Colon (tissue), 2 donors: ENCODE data around the gene OR8G1.
"Not testable (repeated sequence)": the region's sequence is repeated elsewhere in the genome, so short reads cannot be mapped to it uniquely, and the experiment has no call there.

Source experiments
- FAIRE-seq: peaks from 2 replicates; lab custom pipeline; 2012; peaks lifted over from hg19 to GRCh38; lab: Jason Lieb, UNC
- donor health status: control.
- donor health status: control.

Gene OR8G1, protein sequence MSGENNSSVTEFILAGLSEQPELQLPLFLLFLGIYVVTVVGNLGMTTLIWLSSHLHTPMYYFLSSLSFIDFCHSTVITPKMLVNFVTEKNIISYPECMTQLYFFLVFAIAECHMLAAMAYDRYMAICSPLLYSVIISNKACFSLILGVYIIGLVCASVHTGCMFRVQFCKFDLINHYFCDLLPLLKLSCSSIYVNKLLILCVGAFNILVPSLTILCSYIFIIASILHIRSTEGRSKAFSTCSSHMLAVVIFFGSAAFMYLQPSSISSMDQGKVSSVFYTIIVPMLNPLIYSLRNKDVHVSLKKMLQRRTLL

GRCh38 chr11:124240621-124241397, at the start of gene OR8G1:
Gene OR8G1 (plus strand): TSS chr11:124241095. CDS start chr11:124249676, 8,581 bp downstream.
- FAIRE-seq = no peak

DNA sequence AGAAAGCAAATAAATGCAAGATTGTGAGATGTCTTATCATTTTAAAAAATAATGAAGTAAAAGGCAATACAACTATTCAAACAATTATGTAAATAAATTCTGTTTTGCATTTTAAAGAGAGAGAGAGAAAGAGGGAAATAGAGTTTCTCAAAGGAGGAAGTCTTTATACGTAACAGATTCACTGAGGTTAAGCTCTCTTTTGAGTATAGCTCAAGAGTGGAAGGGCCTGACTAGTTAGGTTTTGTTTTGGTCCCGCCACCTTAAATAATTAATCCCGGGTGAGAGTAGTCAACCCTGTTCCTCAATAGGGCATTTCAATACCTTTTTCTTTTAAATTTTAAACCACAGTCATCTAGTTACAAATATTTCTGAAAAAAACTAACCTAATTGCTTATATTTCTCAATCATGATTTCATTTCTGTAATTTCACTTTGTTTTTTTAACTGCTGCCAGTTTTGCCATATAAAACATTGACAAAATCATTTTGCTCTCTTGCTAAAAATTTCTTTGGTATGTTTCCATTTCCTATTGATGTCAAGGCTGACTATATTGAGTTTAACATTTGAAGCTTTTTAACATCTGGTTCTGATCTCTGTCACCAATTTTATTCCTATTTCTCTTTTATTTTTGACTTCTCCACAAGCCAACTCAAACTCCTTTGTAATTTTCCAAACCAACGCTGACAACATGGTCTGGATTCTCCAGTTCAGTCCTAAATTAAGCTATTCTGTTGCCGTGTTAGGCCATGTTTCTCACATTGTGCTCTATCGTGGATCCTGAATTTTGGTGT, 47.5 kb upstream of the OR8G1 start:
- no peak for FAIRE-seq

GRCh38 chr11:124194293-124195188, 46.4 kb upstream of the OR8G1 start:
- no peak for FAIRE-seq

DNA sequence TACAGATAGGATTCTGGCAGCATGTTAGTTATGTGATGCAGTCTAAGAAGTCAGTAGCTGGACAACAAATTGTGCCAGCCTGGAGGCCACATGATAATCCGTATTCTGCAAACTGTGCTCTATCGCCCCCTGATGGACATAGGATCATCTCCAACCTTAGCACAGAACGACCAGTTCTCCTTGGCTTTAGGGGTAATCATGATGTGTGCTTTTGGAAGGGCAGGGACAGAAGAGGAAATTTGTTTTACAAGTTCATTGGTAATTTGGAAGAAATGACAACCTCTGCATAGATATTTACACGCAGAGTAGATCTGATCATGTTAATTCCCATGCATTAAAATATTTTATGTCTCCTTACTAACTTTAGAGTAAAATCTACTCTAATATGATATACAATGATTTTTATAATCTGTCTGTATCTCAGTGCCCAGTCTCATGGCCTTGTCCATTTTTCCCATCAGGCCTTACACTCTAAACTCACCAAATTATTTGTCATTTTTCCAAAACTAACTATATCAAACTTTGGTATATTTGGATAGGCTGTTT, 45.6 kb upstream of the OR8G1 start:
- no peak for FAIRE-seq

GRCh38 chr11:124197999-124198398, 42.9 kb upstream of the OR8G1 start:
- FAIRE-seq = no peak

DNA sequence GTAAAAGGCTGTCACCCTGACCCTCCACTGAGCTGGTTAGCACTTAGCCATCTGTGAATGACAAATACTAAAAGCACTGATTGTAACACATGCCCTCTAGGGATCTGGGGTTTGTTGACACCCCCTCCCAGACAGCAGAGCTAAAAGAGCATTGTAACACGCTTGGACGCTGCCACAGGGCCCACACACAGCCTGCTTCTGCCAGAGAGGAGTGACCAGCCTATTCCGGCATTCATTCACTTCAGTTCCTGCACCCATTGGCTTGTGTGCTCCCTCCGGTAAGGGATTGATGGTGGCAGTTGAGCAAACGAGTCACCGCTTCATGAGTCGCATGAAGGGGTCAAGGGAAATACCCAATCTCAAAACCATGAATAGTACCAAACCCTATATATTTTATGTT, 42.0 kb upstream of the OR8G1 start:
- FAIRE-seq = no peak

GRCh38 chr11:124199702-124200101, 41.2 kb upstream of the OR8G1 start:
- no peak for FAIRE-seq

DNA sequence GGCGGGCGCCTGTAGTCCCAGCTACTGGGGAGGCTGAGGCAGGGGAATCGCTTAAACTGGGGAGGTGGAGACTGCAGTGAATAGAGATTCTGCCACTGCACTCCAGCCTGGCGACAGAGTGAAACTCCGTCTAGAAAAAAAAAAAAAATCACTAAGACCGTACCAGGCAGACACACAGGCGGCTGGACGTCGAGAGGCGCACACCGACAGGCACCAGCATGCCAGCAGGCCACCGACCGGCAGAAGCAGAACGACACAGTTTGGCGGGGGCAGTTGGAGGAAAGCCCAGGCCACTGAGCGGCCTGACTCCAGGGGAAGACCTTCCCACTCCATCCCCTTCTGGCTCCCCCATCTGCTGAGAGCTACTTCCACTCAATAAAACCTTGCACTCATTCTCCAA, 40.2 kb upstream of the OR8G1 start:
- FAIRE-seq = no peak

- FAIRE-seq = no peak
Measured at GRCh38 chr11:124202951-124203350, 37.9 kb upstream of the OR8G1 start.

GRCh38 chr11:124204008-124204407, 36.9 kb upstream of the OR8G1 start:
- no peak for FAIRE-seq

DNA sequence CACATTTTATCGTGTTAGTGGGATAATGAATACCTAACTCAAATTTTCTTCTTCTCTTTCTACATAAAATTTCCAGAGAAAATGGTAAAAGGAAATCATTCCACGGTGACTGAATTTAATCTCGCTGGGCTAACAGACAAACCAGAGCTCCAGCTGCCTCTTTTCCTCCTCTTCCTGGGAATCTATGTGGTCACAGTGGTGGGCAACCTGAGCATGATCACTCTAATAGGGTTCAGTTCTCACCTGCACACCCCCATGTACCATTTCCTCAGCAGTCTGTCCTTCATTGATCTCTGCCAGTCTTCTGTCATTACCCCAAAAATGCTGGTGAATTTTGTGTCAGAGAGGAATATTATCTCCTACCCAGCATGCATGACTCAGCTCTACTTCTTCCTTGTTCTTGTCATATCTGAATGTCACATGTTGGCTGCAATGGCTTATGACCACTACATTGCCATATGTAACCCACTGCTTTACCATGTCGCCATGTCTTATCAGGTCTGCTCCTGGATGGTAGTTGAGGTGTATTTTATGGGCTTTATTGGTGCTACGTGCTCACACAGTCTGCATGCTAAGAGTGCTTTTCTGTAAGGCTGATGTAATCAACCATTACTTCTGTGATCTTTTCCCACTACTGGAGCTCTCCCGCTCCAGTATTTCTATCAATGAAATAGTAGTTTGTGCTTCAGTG, 33.6 kb upstream of the OR8G1 start:
- FAIRE-seq = no peak

DNA sequence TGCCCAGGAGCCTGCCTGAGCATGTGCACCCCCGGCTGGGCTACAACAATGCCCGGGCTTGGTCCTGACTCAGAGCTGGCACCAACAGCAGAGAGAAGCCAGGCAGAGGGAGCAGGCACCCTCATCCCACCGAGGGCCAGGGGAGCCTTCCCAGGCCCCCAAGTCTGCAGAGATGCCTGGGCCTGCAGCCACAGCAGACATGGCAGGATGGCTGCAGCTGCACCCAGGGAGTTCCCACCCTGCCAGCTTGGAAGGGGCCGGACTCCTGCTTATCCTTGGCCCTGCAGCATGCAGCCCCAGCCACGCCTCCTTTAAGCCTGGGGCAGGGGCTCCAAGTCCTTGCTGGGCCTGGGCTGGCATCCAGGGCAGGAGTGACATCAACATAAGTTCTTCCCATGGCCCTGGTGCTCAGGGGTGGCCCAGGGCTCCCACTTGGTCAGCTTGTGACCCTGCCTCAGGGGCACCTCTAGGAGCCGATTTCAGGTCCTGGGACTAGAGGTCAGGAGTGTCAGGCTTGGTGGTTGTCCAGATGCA, 31.0 kb upstream of the OR8G1 start:
- FAIRE-seq = no peak

- no peak for FAIRE-seq
Measured at GRCh38 chr11:124210421-124210820, 30.5 kb upstream of the OR8G1 start.

DNA sequence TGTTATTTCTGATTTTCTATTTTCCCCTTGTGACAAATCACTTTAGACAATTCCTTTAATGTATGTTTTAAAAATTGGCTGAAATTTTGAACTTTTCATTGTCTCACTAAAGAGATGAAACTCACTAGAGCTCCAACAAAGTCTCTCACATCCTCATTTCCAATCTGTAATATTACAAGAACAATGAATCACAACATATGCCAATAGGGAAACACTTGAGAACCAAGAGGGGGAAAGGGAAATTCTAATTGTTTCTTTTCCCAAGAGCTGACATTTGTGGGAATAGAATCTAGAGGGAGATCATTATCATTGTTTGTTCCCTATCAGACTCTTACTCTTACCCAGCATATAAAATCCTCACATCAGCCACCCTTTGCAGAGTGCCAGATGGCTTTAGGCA, 29.6 kb upstream of the OR8G1 start:
- no peak for FAIRE-seq

GRCh38 chr11:124214027-124214426, 26.9 kb upstream of the OR8G1 start:
- FAIRE-seq = no peak

DNA sequence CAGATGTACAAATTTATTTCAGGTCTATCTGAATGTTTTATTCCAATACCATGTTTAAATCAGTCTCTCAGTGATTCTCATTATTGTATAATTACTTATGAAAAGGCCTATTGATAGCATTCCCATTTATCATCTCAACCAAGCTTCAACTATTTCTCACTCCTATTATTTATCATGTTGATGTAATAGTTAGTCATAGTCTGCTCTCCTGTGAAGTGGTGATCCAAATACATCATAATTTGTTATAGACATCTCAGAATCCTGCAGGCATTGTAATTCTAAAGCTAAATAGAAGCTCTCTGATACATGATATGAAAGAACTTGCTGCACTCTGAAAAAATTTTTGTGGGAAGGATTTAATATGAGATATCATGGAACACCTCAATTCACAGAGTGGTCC, 21.8 kb upstream of the OR8G1 start:
- FAIRE-seq = no peak

- peak; percentile 43 for FAIRE-seq
Measured at GRCh38 chr11:124222407-124222806, 18.5 kb upstream of the OR8G1 start.

DNA sequence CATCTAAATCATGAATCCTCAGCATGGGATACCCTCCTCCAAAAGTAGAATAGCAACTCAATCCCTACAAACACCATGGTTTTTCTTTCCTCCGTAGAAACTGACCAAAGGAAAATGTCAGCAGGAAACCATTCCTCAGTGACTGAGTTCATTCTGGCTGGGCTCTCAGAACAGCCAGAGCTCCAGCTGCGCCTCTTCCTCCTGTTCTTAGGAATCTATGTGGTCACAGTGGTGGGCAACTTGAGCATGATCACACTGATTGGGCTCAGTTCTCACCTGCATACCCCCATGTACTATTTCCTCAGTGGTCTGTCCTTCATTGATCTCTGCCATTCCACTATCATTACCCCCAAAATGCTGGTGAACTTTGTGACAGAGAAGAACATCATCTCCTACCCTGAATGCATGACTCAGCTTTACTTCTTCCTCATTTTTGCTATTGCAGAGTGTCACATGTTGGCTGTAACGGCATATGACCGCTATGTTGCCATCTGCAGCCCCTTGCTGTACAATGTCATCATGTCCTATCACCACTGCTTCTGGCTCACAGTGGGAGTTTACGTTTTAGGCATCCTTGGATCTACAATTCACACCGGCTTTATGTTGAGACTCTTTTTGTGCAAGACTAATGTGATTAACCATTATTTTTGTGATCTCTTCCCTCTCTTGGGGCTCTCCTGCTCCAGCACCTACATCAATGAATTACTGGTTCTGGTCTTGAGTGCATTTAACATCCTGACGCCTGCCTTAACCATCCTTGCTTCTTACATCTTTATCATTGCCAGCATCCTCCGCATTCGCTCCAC, 16.1 kb upstream of the OR8G1 start:
- not testable (repeated sequence) for FAIRE-seq

DNA sequence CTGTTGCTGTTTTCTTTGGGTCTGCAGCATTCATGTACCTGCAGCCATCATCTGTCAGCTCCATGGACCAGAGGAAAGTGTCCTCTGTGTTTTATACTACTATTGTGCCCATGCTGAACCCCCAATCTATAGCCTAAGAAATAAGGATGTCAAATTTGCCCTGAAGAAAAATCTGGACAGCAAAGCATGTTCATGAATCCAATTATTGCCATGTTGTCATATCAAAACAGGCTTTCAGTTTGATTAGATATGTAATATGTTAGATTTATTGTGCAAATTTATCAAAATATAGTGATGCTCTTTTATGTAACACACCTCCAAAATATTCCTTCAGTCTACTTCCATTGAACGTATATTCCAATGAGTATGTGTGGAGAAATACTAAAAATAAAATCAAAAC, 15.4 kb upstream of the OR8G1 start:
- no peak for FAIRE-seq

DNA sequence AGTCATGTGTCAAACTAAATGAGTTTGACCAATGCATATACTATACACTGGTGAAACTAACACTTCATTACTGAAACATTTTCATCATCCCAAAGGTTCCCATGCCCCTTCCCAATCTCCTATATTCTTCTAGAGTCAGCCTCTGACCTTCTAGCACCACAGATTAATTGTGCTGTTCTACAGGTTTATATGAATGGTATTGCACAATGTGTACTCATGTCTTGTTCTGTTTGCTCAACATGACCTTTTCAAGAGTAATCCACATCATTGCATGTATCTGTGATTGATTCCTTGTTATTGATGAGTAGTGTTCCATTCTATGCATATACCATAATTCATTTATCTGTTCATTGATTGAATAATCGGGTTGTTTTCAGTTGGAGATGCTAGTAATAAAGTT, 7.5 kb upstream of the OR8G1 start:
- no peak for FAIRE-seq
